HG02798 (cell line): ENCODE measurements around the gene ATG4C.

Experiments
- ATAC-seq: cut with Tn5 transposase; IDR thresholded peaks from one replicate; pipeline ENCODE4 v1.9.1; 2021; ENCODE audit warnings: mild to moderate bottlenecking; ENCODE audit not compliant: unreplicated experiment, poor library complexity

Gene ATG4C

DNA sequence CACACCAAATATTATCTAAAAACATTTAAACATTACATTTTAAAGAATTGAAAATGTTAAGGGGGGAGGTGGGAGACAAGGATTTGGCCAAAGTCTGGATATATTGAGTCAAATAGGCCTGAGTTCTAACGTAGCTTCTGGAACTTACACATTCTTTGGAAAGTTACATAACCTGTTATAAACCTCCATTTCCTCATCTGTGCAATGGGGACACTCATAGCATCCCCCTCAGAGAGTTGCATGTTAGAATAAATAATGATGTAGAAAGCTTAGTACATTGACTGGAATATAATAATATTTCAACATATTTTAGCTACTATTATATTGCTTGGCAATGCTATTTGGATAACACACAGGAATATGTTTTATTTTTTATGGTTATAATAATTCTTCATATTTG is 117.7 kb downstream of the ATG4C start:
- ATAC-seq: no peak

DNA sequence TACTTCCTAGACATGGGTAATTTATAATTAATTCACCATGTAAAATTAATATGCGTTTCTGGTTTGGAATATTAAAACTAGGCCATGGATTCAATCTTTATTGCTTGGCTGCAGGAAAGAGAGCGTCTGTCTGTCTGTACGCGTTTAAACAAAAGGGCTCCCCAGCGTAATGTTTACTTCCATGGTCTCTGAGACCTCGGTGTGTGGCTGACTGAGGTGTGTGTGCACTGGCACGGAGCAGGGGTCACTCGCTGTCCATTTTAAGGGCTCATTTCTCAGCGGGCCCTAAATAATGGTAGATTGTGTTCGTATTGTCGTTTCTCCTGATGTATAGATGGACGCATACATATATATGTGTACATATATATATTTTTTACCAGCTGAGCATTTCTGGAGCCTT is 119.6 kb downstream of the ATG4C start:
- no peak for ATAC-seq

- no peak for ATAC-seq
Observed at GRCh38 chr1:62903982-62904855, 120.3 kb downstream of the ATG4C start.

GRCh38 chr1:62904856-62905225 is 120.9 kb downstream of the ATG4C start:
- no peak for ATAC-seq

- no peak for ATAC-seq
Observed at GRCh38 chr1:62905309-62905708, 121.4 kb downstream of the ATG4C start.

DNA sequence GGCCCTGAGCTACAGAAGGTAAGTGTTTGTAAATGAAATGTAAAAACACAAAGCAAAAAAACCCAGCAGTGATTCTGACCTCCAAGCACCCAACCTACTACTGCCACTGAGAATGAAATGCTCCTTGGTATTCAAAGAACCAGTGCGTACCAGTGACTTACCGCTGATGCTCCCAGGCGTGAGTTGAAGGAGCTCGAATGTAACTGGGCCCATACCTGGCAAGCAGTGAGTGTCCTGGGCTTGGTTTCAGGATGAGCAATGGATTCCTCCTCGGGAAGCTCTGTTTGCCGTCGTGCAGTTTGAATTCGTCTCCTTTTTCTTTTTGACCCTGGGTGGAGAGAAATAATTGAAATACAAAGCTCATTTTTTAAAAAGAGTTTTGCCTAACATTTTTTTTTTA is 121.9 kb downstream of the ATG4C start:
- no peak for ATAC-seq

DNA sequence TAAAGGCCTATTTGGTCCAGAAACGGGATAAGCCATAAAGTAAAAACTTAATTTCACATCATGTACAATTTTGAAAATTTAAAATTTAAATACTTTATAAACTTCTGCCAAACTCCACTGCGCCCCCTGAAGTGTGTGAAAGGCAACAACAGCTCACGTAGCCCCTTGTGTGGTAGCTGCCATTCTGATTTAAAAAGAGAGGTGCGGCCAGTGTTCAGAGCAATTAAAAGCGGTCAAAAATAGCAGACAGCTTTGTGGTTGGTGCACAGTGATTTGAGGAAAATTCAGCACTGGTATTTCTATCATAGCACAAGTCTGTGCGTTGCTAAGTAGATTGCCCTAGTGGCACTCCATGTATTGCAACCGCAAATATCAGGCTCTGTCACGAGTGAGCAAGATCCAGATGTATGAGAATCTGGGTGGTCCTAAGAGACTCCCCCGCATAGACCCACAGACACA is 122.5 kb downstream of the ATG4C start:
- ATAC-seq: no peak

DNA sequence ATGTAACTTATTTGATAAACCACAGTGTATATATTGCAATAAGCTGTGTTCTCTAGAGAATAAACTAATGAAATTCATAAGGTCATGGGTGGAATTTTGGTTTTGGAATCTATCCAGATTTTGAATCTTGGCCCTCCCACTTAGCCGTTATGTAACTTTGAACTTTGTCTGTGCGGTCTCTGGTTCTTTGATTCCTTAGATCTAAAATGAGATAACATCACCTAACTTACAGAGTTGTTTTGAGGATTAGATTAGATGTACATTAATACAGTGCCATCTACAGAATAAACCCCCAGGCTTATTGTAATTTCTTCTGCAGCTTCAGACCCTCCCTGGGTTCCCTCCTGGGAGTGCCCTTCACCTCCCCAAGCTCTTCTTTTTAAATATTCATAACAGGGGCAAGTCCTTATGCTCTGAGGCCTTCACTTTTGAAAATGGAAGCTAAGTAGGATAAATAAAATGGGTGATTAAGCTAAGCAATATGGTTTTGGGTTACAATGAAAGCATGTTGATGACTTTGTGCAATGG is 124.3 kb downstream of the ATG4C start:
- no peak for ATAC-seq

DNA sequence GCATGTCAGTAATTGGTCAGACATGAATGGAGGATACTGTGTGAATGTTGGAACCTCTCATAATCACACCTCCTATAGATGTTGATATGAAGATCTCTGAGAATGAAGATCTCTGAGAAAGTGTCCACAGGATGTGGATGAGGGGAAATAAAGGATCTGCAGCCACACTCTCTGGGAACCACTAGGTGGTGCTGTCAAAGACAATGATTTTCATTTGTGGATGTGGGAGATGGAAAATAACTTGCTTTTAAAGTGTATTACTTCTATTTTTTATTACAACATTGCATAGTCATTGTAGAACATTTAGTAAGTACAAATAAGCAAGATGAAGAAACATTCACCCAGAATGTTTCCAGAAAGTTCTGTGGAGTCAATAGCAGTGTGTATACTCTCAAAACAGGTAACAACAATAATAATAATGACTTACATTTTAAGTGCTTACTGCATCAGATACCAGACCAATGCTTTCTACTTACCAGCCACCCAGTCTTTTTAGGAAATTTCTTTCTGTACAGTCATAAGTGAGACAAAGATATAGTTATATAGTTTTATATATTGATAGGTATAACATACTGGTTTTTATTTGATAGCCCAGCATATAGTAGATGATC is 128.2 kb downstream of the ATG4C start:
- ATAC-seq: no peak
